Measurements from ENCODE around the gene SND1.

SND1 gene

GRCh38 chr7:127840226-127840951 lies 188.4 kb downstream of the SND1 start:
- no peak for DNase-seq

GRCh38 chr7:127844165-127844564 lies 192.2 kb downstream of the SND1 start:
- no peak for DNase-seq

GRCh38 chr7:127844707-127845331 lies 192.8 kb downstream of the SND1 start:
- no peak for DNase-seq

- DNase-seq, result no peak
Observed at GRCh38 chr7:127845522-127846214, 193.7 kb downstream of the SND1 start.

- DNase-seq, result no peak
Observed at GRCh38 chr7:127847641-127848040, 195.6 kb downstream of the SND1 start.

GRCh38 chr7:127848241-127848640 lies 196.2 kb downstream of the SND1 start:
- DNase-seq, result no peak

GRCh38 chr7:127850195-127850594 lies 198.2 kb downstream of the SND1 start:
- no peak for DNase-seq

GRCh38 chr7:127854383-127854782 lies 202.4 kb downstream of the SND1 start:
- DNase-seq, result no peak

- no peak for DNase-seq
Observed at GRCh38 chr7:127857464-127857841, 205.5 kb downstream of the SND1 start.

- no peak for DNase-seq
Observed at GRCh38 chr7:127858091-127858914, 206.3 kb downstream of the SND1 start.

- DNase-seq, result no peak
Observed at GRCh38 chr7:127858915-127859189, 206.9 kb downstream of the SND1 start.

- no peak for DNase-seq
Observed at GRCh38 chr7:127859330-127859729, 207.3 kb downstream of the SND1 start.

- DNase-seq, result no peak
Observed at GRCh38 chr7:127862525-127862924, 210.5 kb downstream of the SND1 start.

GRCh38 chr7:127863082-127863481 lies 211.1 kb downstream of the SND1 start:
- no peak for DNase-seq

- DNase-seq, result no peak
Observed at GRCh38 chr7:127865466-127865865, 213.5 kb downstream of the SND1 start.

GRCh38 chr7:127870231-127870907 lies 218.4 kb downstream of the SND1 start:
- DNase-seq, result no peak

GRCh38 chr7:127871226-127871625 lies 219.2 kb downstream of the SND1 start:
- no peak for DNase-seq

- DNase-seq, result no peak
Observed at GRCh38 chr7:127872122-127872521, 220.1 kb downstream of the SND1 start.

GRCh38 chr7:127873151-127873550 lies 221.2 kb downstream of the SND1 start:
- DNase-seq, result no peak

- DNase-seq, result no peak
Observed at GRCh38 chr7:127873715-127874636, 222.0 kb downstream of the SND1 start.

- no peak for DNase-seq
Observed at GRCh38 chr7:127874951-127875608, 223.1 kb downstream of the SND1 start.

Measured in CD4-positive, alpha-beta T cell treated with Interleukin-15 for 1 hour (primary cell).